Muscle of leg (tissue), 11 donors: Measurements from ENCODE around the gene TMEM214. TPM values are rescaled to one million over a fixed set of nuclear protein-coding genes. Genes with fewer than 3 reads are reported as not detected.

ENCODE experiments used
- DNase-seq: peaks from one replicate; pipeline ENCODE4 v3.0.0; 2013
- H3K27ac ChIP-seq: one replicate; pipeline ENCODE4 v1.5.1; 2013; ENCODE audit warnings: mild to moderate bottlenecking, low read length, control low read depth
- H3K27me3 ChIP-seq: one replicate; pipeline ENCODE4 v1.6.1; 2013; ENCODE audit warnings: low read length; ENCODE audit not compliant: control insufficient read depth, insufficient read depth
- H3K36me3 ChIP-seq: one replicate; pipeline ENCODE4 v1.6.1; 2013; ENCODE audit warnings: low read length; ENCODE audit not compliant: control insufficient read depth, insufficient read depth
- H3K4me1 ChIP-seq: one replicate; pipeline ENCODE4 v1.6.1; 2013; ENCODE audit warnings: low read length; ENCODE audit not compliant: control insufficient read depth, insufficient read depth
- H3K4me3 ChIP-seq: one replicate; pipeline ENCODE4 v1.5.1; 2013; ENCODE audit warnings: low read length, control low read depth
- H3K9me3 ChIP-seq: replicated peaks from 2 replicates; pipeline ENCODE4 v1.6.1; 2013; ENCODE audit warnings: low read depth, low read length; ENCODE audit not compliant: control insufficient read depth
- WGBS: methylation state at CpG from one replicate; pipeline ENCODE4 v1.1.5; 2013; ENCODE audit warnings: missing lambda C conversion rate; ENCODE audit not compliant: insufficient coverage; 5-methylcytosine and 5-hydroxymethylcytosine counted together
- polyA plus RNA-seq, 8 donors: library from polyadenylated mRNA; unstranded; fragments of 120-200 nt; gene quantifications; one replicate each; pipeline versions ENCODE4 v1.2.1 to v1.2.3, GENCODE V29; 2013; ENCODE audit warnings: inconsistent platforms in 1 of 8, low replicate concordance in 1 of 8; ENCODE audit not compliant: insufficient read length in 8 of 8, insufficient read depth in 1 of 8
- total RNA-seq: library from RNA; stranded (reverse); fragments of 120-200 nt; gene quantifications from one replicate; pipeline ENCODE4 v1.2.4, GENCODE V29; 2013

Gene TMEM214
- total and polyA plus RNA-seq, 9 donors, result 31.3 to 78.4 (median 69.1) TPM

- no peak for DNase-seq
These were observed 5.2 kb downstream of the TMEM214 start for GRCh38 chr2:27038012-27038411.

GRCh38 chr2:27038631-27039339 lies 6.0 kb downstream of the TMEM214 start:
- H3K4me1 ChIP-seq, result peaks cover 28% of the 10 kb centered on the region
- WGBS, result 88% methylated on average over 13 of the region's 17 CpGs

More at GRCh38 chr2:27038012-27038411, 5.2 kb downstream of the TMEM214 start:
- Histone ChIP-seq H3K4me1 (peaks cover 30% of the 10 kb centered on the region), H3K9me3 (no peaks in the 10 kb centered on the region), H3K27ac (no peak overlapping the region), H3K36me3 (peaks cover 79% of the 10 kb centered on the region), H3K27me3 (no peaks in the 10 kb centered on the region), H3K4me3 (no peak overlapping the region)
- 92% methylated on average over 5 of the region's 6 CpGs for WGBS

GRCh38 chr2:27039426-27039825 lies 6.7 kb downstream of the TMEM214 start:
- Histone ChIP-seq H3K27ac (no peak overlapping the region), H3K27me3 (no peaks in the 10 kb centered on the region), H3K9me3 (no peaks in the 10 kb centered on the region), H3K4me3 (no peak overlapping the region), H3K4me1 (peaks cover 22% of the 10 kb centered on the region), H3K36me3 (peaks cover 73% of the 10 kb centered on the region)
- no peak for DNase-seq
- 88% methylated on average over 4 of the region's 6 CpGs for WGBS

More at GRCh38 chr2:27038631-27039339, 6.0 kb downstream of the TMEM214 start:
- H3K27ac ChIP-seq, result no peak overlapping the region
- no peak for DNase-seq
- H3K9me3 ChIP-seq, result no peaks in the 10 kb centered on the region
- H3K36me3 ChIP-seq, result peaks cover 79% of the 10 kb centered on the region
- no peaks in the 10 kb centered on the region for H3K27me3 ChIP-seq
- H3K4me3 ChIP-seq, result no peak overlapping the region

GRCh38 chr2:27039871-27040270 lies 7.1 kb downstream of the TMEM214 start:
- 90% methylated on average over 4 of the region's 7 CpGs for WGBS
- Histone ChIP-seq H3K4me3 (no peak overlapping the region), H3K9me3 (no peaks in the 10 kb centered on the region), H3K4me1 (peaks cover 19% of the 10 kb centered on the region), H3K27me3 (no peaks in the 10 kb centered on the region), H3K36me3 (peaks cover 71% of the 10 kb centered on the region), H3K27ac (no peak overlapping the region)
- DNase-seq, result no peak

- WGBS, result 90% methylated on average over 6 of the region's 8 CpGs
- Histone ChIP-seq H3K27ac (no peak overlapping the region), H3K4me3 (no peak overlapping the region), H3K27me3 (no peaks in the 10 kb centered on the region), H3K9me3 (no peaks in the 10 kb centered on the region), H3K36me3 (peaks cover 67% of the 10 kb centered on the region), H3K4me1 (peaks cover 15% of the 10 kb centered on the region)
- DNase-seq, result no peak
These were observed 7.5 kb downstream of the TMEM214 start for GRCh38 chr2:27040282-27040681.

GRCh38 chr2:27041752-27042151 lies 9.0 kb downstream of the TMEM214 start:
- peaks cover 13% of the 10 kb centered on the region for H3K4me1 ChIP-seq
- H3K27me3 ChIP-seq, result no peaks in the 10 kb centered on the region
- WGBS, result 27% methylated on average over 2 of the region's 5 CpGs
- DNase-seq, result peak; percentile 43
- H3K9me3 ChIP-seq, result no peaks in the 10 kb centered on the region
- no peak overlapping the region for H3K4me3 ChIP-seq
- peak overlapping the region; percentile 8 for H3K27ac ChIP-seq
- peaks cover 52% of the 10 kb centered on the region for H3K36me3 ChIP-seq

GRCh38 chr2:27042159-27042661 lies 9.4 kb downstream of the TMEM214 start:
- Histone ChIP-seq H3K9me3 (no peaks in the 10 kb centered on the region), H3K4me1 (peaks cover 10% of the 10 kb centered on the region), H3K4me3 (no peak overlapping the region), H3K27me3 (no peaks in the 10 kb centered on the region), H3K36me3 (peaks cover 48% of the 10 kb centered on the region), H3K27ac (no peak overlapping the region)
- peak; percentile 40 for DNase-seq
- WGBS, result 56% methylated on average over 2 of the region's 10 CpGs

- no peak for DNase-seq
- H3K4me3 ChIP-seq, result no peak overlapping the region
- peaks cover 10% of the 10 kb centered on the region for H3K4me1 ChIP-seq
- H3K27me3 ChIP-seq, result no peaks in the 10 kb centered on the region
- WGBS, result 61% methylated on average over 3 of the region's 7 CpGs
- H3K36me3 ChIP-seq, result peaks cover 39% of the 10 kb centered on the region
- no peaks in the 10 kb centered on the region for H3K9me3 ChIP-seq
- no peak overlapping the region for H3K27ac ChIP-seq
These were observed 10.3 kb downstream of the TMEM214 start for GRCh38 chr2:27042985-27043634.

- peak overlapping the region; percentile 89 for H3K4me3 ChIP-seq
- DNase-seq, result no peak
- H3K36me3 ChIP-seq, result peaks cover 19% of the 10 kb centered on the region
- peaks cover 13% of the 10 kb centered on the region for H3K4me1 ChIP-seq
- H3K27me3 ChIP-seq, result no peaks in the 10 kb centered on the region
- H3K9me3 ChIP-seq, result no peaks in the 10 kb centered on the region
- WGBS, result under 1% methylated on average over 42 of the region's 52 CpGs
- H3K27ac ChIP-seq, result peak overlapping the region; percentile 97
These were observed 16.9 kb downstream of the TMEM214 start for GRCh38 chr2:27049422-27050280.
